RPMI8226 (cell line): ENCODE results near the gene FAM53A.

Experiments
- DNase-seq: peaks from one replicate; pipeline ENCODE4 v3.0.0-alpha.2; 2015

The FAM53A gene

GRCh38 chr4:1658146-1658545 lies 26.0 kb downstream of the FAM53A start:
- no peak for DNase-seq

DNA sequence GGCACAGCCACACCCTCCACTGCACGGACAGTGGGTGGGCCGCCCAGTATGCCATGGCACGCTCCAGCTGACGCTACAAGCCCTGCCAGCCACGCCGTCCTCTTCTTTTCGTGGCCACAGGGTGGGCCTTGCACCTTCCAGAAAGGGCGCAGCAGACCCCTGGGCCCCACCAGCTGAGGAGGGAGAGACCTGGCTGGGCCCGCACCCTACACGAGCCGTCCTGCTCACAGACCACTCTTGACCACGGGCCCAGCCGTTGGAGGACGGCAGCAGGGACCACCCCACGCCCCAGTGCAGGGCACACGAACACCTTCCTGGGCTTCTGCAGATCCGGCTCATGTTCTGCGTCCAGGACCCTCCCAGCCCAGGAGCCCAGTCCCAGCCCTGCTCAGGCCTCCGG lies 27.1 kb downstream of the FAM53A start:
- DNase-seq: no peak

GRCh38 chr4:1656132-1656531 lies 28.0 kb downstream of the FAM53A start:
- DNase-seq: no peak

DNA sequence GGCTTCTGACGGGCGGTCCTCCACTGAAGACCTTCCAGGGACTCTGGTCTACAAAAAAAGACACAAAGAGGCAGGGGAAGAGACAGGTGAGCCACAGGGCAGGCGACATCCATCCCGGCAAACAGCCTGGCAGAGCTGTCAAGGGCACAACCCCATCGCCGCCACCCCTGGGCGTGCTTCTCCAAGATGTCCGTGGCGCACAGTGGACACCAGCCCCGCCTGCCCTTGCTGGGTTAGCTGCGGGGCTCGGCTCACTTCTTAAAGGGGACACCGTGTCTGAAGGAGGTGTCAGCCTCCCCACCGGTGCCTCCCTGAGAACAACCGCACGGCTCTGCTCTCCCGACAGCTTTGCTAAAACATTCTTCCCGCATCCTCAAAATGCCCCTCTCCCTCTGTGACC lies 28.4 kb downstream of the FAM53A start:
- DNase-seq: no peak

- DNase-seq: no peak
These were observed 29.0 kb downstream of the FAM53A start for GRCh38 chr4:1655081-1655480.

DNA sequence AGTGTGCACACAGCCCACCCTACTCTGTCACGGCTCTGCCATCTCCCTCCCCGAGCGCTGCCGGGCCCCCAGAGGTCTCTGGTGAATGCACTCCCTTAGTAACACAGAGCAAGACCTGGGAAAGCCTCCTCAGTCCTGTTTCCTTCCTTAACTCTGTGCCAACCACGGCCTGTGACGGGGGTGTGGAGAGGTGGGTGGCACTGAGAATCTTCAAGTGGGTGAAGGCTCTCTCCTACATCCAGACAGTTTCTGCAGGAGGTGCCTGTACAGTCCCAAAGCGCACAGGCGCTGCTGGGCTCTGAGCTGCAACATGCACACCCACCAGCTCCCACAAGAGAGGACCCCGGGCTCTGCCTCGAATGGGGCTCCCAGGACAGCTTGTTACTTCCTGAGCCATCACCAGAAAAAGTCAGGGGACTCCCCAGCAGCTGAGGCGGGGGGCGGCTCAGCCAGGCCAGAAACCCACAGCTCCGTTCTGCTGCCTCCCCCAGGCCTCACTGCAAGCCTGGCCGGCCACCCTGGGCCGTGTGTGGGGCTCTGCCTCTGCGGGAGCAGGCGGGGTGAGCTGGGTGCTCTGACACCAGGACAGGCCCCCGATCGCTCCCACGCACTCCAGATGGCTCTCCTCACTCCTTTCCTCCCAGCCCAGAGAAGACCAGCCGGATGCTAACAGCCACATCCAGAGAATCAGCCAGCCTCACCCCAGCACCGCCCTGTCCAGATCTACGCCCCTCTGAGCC lies 29.7 kb downstream of the FAM53A start:
- DNase-seq: no peak

GRCh38 chr4:1653776-1654175 lies 30.3 kb downstream of the FAM53A start:
- no peak for DNase-seq

DNA sequence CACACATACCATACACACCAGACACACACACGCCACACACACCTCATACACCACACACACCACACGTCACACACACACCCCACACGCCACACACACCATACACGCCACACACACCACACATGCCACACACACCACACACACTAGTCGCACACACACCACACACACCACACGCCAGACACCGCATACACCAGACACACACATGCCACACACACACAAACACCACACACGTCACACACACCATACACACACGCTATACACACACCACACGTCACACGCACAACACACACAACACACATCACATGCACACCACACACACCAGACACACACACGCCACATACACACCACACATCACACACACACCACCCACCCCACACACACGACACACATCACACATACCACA lies 32.0 kb downstream of the FAM53A start:
- no peak for DNase-seq

- no peak for DNase-seq
These were observed 32.5 kb downstream of the FAM53A start for GRCh38 chr4:1651609-1652008.

- DNase-seq: no peak
These were observed 35.2 kb downstream of the FAM53A start for GRCh38 chr4:1648962-1649361.

DNA sequence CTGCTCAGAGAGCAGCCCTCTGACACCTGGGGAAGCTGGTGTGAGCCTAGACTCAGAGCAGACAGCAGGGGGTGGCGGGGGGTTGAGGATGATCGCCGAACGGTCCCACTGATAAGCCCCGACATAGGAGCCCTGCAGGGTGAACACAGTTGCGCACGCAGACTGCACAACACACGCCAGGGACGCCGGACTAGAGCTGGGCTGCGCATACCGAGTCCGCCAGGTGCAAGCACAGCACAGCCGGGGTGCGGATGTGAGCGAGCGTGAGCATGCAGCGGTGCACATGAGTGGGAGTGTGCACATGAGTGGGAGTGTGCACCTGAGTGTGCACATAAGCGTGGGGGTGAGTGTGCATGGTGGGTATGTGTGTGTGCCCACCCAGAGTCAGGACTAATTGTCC lies 36.7 kb downstream of the FAM53A start:
- no peak for DNase-seq

DNA sequence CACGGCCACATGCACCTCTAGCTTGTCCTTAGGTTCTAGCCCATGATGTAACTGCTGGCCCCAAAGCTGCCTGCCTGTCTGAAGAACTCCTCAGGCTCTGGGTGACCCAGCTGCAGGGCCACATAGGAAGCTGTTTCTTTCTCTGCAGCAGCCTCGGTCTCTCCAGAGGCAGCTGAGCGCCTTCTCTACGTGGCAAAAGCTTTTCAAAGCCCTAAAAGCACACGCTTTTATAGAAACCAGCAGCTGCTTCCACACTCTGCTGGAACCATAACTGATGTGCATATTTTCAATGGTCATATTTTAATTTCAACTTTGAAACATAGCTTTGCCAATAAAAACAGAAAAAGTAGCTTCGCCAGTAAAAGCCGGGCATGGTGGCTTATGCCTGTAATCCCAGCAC lies 37.4 kb downstream of the FAM53A start:
- DNase-seq: no peak

- DNase-seq: no peak
These were observed 39.0 kb downstream of the FAM53A start for GRCh38 chr4:1644891-1645657.

DNA sequence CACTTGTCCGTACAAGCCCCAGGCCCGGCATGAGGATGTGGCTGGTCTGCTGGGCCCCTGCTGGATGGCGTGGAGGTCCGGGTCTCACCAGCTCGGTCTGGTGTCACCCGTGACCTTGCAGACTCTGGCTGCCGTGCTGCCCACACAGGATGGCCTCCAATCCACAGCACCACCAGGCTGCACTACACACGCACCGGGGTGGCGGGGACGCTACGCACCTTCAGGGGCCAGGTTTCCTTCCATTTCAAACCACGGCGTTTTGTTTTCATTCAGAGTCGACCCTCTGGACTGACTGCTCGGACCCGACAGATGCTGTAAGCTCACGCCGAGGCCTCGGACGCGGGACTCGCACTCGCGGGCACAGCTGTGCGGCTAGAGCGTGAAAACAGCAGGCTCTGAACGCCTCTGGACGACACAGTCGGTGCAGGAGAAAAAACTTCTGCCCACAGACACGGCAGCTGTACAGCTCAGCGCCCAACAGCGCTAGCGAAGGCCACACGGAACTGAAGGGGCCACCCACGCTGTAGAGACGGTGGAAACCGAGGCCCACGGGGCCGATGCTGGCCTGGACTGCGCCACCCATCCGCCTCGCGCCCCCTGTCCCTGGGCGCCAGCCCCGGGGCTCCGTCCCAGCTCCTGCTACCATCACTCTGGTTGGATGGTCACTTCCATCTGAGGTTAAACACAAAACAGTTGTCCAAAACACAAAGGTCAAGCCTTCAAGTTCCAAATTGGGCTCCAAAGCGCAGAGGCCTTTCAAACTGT lies 40.0 kb downstream of the FAM53A start:
- DNase-seq: no peak

- no peak for DNase-seq
These were observed 41.7 kb downstream of the FAM53A start for GRCh38 chr4:1642196-1642951.

DNA sequence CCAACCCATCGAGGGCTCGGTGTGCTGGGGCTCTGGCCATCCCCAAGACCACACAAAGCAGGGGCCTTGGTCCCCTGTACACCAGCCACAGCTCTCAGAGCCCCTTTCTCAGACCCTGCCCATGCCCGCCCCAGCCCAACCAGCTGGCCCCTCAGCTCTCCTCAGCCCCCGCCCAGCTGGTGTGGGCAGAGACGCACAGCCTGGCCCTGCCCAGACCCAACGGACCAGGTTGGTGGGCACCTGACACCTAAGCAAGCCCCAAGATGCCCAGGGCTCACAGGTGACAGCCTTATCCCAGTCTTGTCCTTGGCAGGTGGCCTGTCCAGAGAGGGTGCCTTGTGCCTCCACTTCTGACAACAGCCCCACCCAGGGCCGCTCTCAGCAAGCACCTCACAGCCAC lies 42.4 kb downstream of the FAM53A start:
- no peak for DNase-seq

- peak; percentile 19 for DNase-seq
These were observed 43.2 kb downstream of the FAM53A start for GRCh38 chr4:1640716-1641503.

- no peak for DNase-seq
These were observed 43.9 kb downstream of the FAM53A start for GRCh38 chr4:1640190-1640589.

GRCh38 chr4:1639299-1639868 lies 44.7 kb downstream of the FAM53A start:
- no peak for DNase-seq

GRCh38 chr4:1638873-1639272 lies 45.2 kb downstream of the FAM53A start:
- no peak for DNase-seq

GRCh38 chr4:1638272-1638598 lies 45.9 kb downstream of the FAM53A start:
- no peak for DNase-seq
